K562 (cell line): ENCODE results near the gene SOHLH1. TPM values are rescaled to one million over a fixed set of nuclear protein-coding genes. Genes with fewer than 3 reads are reported as not detected.
A peak's percentile ranks its signal among the peaks of the same experiment; 100 is the strongest.

Source experiments
- ATAC-seq: fragments of 200-7000 bp; cut with Tn5 transposase; 3 replicates; pipeline ENCODE4 v1.9.1; 2020; ENCODE audit warnings: moderate library complexity
- BruUV-seq: library from RNA; stranded (reverse); fragments of 400-500 nt; replicated peaks from 2 replicates; lab custom pipeline; 2021; lab: Mats Ljungman, UMichigan
- CTCF ChIA-PET: fragments of 300-600 bp; formaldehyde crosslinking; extraction: SDS; loops from one replicate; lab custom pipeline; 2021; ENCODE audit warnings: low intra/inter-chr PET ratio; lab: Yijun Ruan, JAX
- POLR2A ChIA-PET: fragments of 300-600, 350-650 bp; sonication (Branson Sonifier 250); formaldehyde crosslinking; extraction: SDS; loops from one replicate; lab custom pipeline; 2021; ENCODE audit warnings: antibody characterized with exemption, inconsistent platforms; lab: Yijun Ruan, JAX
- DNase-seq, 4 experiments: peaks; one replicate each; pipeline versions ENCODE4 v3.0.0 to v3.0.0-alpha.2; 2011 to 2018; ENCODE audit warnings: low spot score in 3 of 4, mixed read lengths in 3 of 4; ENCODE audit errors: extremely low read depth in 1 of 4
- FAIRE-seq: peaks from 2 replicates; lab custom pipeline; 2011; peaks lifted over from hg19 to GRCh38; lab: Jason Lieb, UNC
- H2AFZ ChIP-seq: 2 replicates; pipeline ENCODE4 v1.6.0; 2011; ENCODE audit warnings: low read depth, low read length, control low read depth, inconsistent platforms
- H3K27ac ChIP-seq: fragments of 200-600 bp; 3 replicates; pipeline ENCODE4 v1.8.0; 2011; ENCODE audit warnings: low read depth, mild to moderate bottlenecking, control low read depth, inconsistent platforms, low read length, moderate library complexity, mixed read lengths; ENCODE audit errors: extremely low read depth
- H3K27me3 ChIP-seq, 2 experiments: fragments of 300-600 bp in 1 of 2; 2 replicates in 1 of 2; 3 replicates in 1 of 2; pipeline versions ENCODE4 v1.6.0 to v1.8.0; 2011; ENCODE audit warnings: inconsistent platforms in 2 of 2, low read length in 2 of 2, mild to moderate bottlenecking in 1 of 2, mixed read lengths in 1 of 2, moderate library complexity in 1 of 2; ENCODE audit not compliant: control insufficient read depth in 2 of 2, insufficient read depth in 2 of 2
- H3K36me3 ChIP-seq: fragments of 300-600 bp; 3 replicates; pipeline ENCODE4 v1.8.0; 2011; ENCODE audit warnings: mild to moderate bottlenecking, low read length, inconsistent platforms; ENCODE audit not compliant: control insufficient read depth, insufficient read depth
- H3K4me1 ChIP-seq, 2 experiments: fragments of 200-600 bp in 1 of 2; replicated peaks in 1 of 2; 2 replicates in 1 of 2; 3 replicates in 1 of 2; pipeline versions ENCODE4 v1.5.1 to v1.8.0; 2011; ENCODE audit warnings: inconsistent platforms in 2 of 2, low read length in 2 of 2, mild to moderate bottlenecking in 1 of 2, mixed read lengths in 1 of 2, moderate library complexity in 1 of 2; ENCODE audit not compliant: control insufficient read depth in 2 of 2, insufficient read depth in 2 of 2
- H3K4me2 ChIP-seq: 2 replicates; pipeline ENCODE4 v1.6.1; 2011; ENCODE audit warnings: low read length, control low read depth, inconsistent platforms, mixed read lengths; ENCODE audit not compliant: insufficient read depth
- H3K4me3 ChIP-seq: fragments of 200-600 bp; sonication (generic), shearing (Covaris generic); 2 replicates; pipeline ENCODE4 v1.5.1; 2016; ENCODE audit warnings: control low read depth, inconsistent platforms
- H3K79me2 ChIP-seq: fragments of 200-600 bp; 3 replicates; pipeline ENCODE4 v1.8.0; 2011; ENCODE audit warnings: low read length, inconsistent platforms; ENCODE audit not compliant: control insufficient read depth, insufficient read depth
- H3K9ac ChIP-seq, 2 experiments: 2 replicates each; pipeline versions ENCODE4 v1.6.0 to v1.6.1; 2011; ENCODE audit warnings: low read depth in 2 of 2, low read length in 2 of 2, control low read depth in 1 of 2, inconsistent platforms in 1 of 2, mild to moderate bottlenecking in 1 of 2, mixed read lengths in 1 of 2; ENCODE audit not compliant: insufficient read depth in 1 of 2
- H3K9me1 ChIP-seq: one replicate; pipeline ENCODE4 v1.6.0; 2011; ENCODE audit warnings: inconsistent platforms, mild to moderate bottlenecking, low read length, moderate library complexity; ENCODE audit not compliant: control insufficient read depth, insufficient read depth
- H3K9me3 ChIP-seq: replicated peaks from 2 replicates; pipeline ENCODE4 v1.5.1; 2011; ENCODE audit warnings: low read depth, low read length, inconsistent platforms; ENCODE audit not compliant: control insufficient read depth, insufficient read depth
- H4K20me1 ChIP-seq: replicated peaks from 2 replicates; pipeline ENCODE4 v1.6.1; 2011; ENCODE audit warnings: low read length, inconsistent platforms, mixed read lengths; ENCODE audit not compliant: control insufficient read depth, insufficient read depth
- SMARCA5 ChIP-seq: fragments of 450-650 bp; IDR thresholded peaks from 2 replicates; pipeline ENCODE4 v1.6.1; 2016
- WGBS: fragments of 100-300 bp; shearing (Covaris generic); methylation state at CpG from one replicate; pipeline ENCODE4 v1.1.6; 2016; ENCODE audit warnings: low coverage, mixed read lengths; ENCODE audit not compliant: insufficient coverage; ENCODE audit errors: missing lambda C conversion rate; 5-methylcytosine and 5-hydroxymethylcytosine counted together
- in situ Hi-C: fragments of 300-500 bp; cut with MboI; formaldehyde crosslinking; loops from 4 replicates; pipeline ENCODE4 v1.15.0; 2018; ENCODE audit warnings: inconsistent platforms, mixed read lengths
- intact Hi-C: fragments of 100-400 bp; cut with micrococcal nuclease; formaldehyde crosslinking; loops from 2 replicates; pipeline ENCODE4 v1.14.2; 2022
- polyA plus RNA-seq, 8 experiments: library from polyadenylated mRNA; depleted of rRNA in 4 of 8; stranded (reverse) in 5 of 8; unstranded in 3 of 8; fragments of >200 nt; fragmentation: Nextera tagmentation in 2 of 8; fragmentation: Illumina TruSeq in 1 of 8; extraction: Ambion mirVana in 2 of 8; extraction: Trizol in 1 of 8; gene quantifications; 2 replicates each; pipeline versions ENCODE4 v1.2.1 to v1.2.3, GENCODE V29; 2011 to 2014; ENCODE audit warnings: inconsistent platforms in 1 of 8, missing spikeins in 1 of 8
- total RNA-seq, 7 experiments: library from RNA; depleted of rRNA in 6 of 7; stranded (reverse); fragments of >200 nt in 6 of 7; fragmentation: Illumina TruSeq in 2 of 7; extraction: Trizol in 2 of 7; gene quantifications; 2 replicates each; pipeline versions ENCODE4 v1.2.1 to v1.2.3, GENCODE V29; 2011 to 2021; ENCODE audit warnings: low replicate concordance in 1 of 7
- TF ChIP-seq, protein P1 (sequence below), 3 experiments: IDR thresholded peaks in 2 of 3; conservative IDR thresholded peaks in 1 of 3; 2 replicates each; pipeline ENCODE4 v1.5.1; 2011 to 2012; ENCODE audit warnings: low read length in 3 of 3, mild to moderate bottlenecking in 3 of 3, control low read depth in 2 of 3, improper control_type of control experiment in 1 of 3, inconsistent platforms in 1 of 3, low read depth in 1 of 3, mixed read lengths in 1 of 3, moderate library complexity in 1 of 3; ENCODE audit not compliant: insufficient read depth in 2 of 3

Gene SOHLH1
- total and polyA plus RNA-seq, 9 of the 15 experiments (the other 6 are each of a cell fraction or from before 2014, with no cell fraction given) = 0.17 to 0.41 (median 0.29) TPM; not detected in 6

DNA sequence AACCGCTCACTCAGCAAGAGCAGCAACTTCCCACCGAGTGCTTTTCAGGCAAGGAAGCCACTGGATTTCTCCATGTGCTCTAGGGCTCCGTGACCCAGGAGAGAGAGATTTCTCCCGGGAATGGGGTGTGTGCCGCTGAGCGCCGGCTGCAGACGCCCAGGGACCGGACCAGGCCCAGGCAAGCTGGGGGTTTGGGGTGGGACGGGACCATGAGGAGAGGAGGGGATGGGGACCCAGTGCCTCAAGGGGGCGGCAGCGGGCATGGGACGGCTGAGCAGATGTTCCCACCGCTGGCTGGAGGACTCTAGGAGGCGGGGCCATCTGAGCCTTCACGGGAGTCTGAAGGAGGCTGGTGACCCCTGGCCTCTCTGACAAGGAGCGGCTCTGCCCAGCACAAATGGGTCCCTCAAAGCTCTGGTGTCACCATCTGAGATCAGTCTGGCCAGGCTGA lies 27.7 kb downstream of the SOHLH1 start:
- no peak for FAIRE-seq
- DNase-seq = peak; percentile 38 to 58 (median 44)
- peak; percentile 74; the same call in 2 of the 3 replicates for ATAC-seq
- Histone ChIP-seq H3K4me1 (peaks cover 0 to 9% of the 10 kb centered on the region in 2 experiments; a peak in 1 of 5 replicates), H3K9ac (no peak overlapping the region), H2AFZ (no peak overlapping the region), H3K9me3 (no peaks in the 10 kb centered on the region), H3K79me2 (no peaks in the 10 kb centered on the region), H3K9me1 (no peaks in the 10 kb centered on the region), H3K27ac (no peak overlapping the region), H3K4me3 (no peak overlapping the region), H3K27me3 (peaks cover 15 to 45% of the 10 kb centered on the region in 2 experiments), H4K20me1 (no peaks in the 10 kb centered on the region), H3K4me2 (no peak overlapping the region), H3K36me3 (no peaks in the 10 kb centered on the region)
- POLR2A ChIA-PET = interaction anchor here (1.1 kb wide), 1 partner anchor 12 kb away, joined by 3 read pairs; no protein-coding TSS in a partner anchor
- CTCF ChIA-PET = no interaction called here
- intact Hi-C loops = no loop called here
- BruUV-seq = no TSS peak
- TF ChIP-seq, protein P1, sequence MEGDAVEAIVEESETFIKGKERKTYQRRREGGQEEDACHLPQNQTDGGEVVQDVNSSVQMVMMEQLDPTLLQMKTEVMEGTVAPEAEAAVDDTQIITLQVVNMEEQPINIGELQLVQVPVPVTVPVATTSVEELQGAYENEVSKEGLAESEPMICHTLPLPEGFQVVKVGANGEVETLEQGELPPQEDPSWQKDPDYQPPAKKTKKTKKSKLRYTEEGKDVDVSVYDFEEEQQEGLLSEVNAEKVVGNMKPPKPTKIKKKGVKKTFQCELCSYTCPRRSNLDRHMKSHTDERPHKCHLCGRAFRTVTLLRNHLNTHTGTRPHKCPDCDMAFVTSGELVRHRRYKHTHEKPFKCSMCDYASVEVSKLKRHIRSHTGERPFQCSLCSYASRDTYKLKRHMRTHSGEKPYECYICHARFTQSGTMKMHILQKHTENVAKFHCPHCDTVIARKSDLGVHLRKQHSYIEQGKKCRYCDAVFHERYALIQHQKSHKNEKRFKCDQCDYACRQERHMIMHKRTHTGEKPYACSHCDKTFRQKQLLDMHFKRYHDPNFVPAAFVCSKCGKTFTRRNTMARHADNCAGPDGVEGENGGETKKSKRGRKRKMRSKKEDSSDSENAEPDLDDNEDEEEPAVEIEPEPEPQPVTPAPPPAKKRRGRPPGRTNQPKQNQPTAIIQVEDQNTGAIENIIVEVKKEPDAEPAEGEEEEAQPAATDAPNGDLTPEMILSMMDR (IDR thresholded peaks at IDR 0.05 in 2 of 3, conservative IDR thresholded peaks at IDR 0.05 in 1 of 3; ENCODE audit: insufficient read depth in 2 of 3, low read depth in 1 of 3, low read length in 3 of 3) = peak; percentile 24 to 31 (median 27); a peak in 2 of 6 replicates
- TF ChIP-seq SMARCA5 = no peak
- in situ Hi-C loops = no loop called here
- WGBS = 8% methylated on average over 13 of the region's 17 CpGs
